WTC11 (cell line): ENCODE results near the gene PIK3R6. TPM values are rescaled to one million over a fixed set of nuclear protein-coding genes. Genes with fewer than 3 reads are reported as not detected.
"Not testable (repeated sequence)": the region's sequence is repeated elsewhere in the genome, so short reads cannot be mapped to it uniquely, and the experiment has no call there.

Experiments
- ATAC-seq: fragments of 200-7000 bp; cut with Tn5 transposase; 2 replicates; pipeline ENCODE4 v1.10.0; 2021; ENCODE audit warnings: mild to moderate bottlenecking, moderate library complexity
- CTCF ChIA-PET: fragments of 300-600 bp; sonication (Branson Sonifier 250); formaldehyde crosslinking; loops from one replicate; lab custom pipeline; 2021; ENCODE audit warnings: antibody characterized with exemption; lab: Charles Lee
- POLR2A ChIA-PET: fragments of 350-600 bp; sonication (Branson Sonifier 250); formaldehyde crosslinking; loops from one replicate; lab custom pipeline; 2021; ENCODE audit warnings: antibody characterized with exemption; lab: Charles Lee
- DNase-seq: peaks from one replicate; pipeline ENCODE4 v3.0.0; 2021; ENCODE audit warnings: low spot score
- H3K27ac Mint-ChIP-seq: 2 replicates; pipeline ENCODE4 v1.8.0; 2021; ENCODE audit warnings: mixed read lengths
- H3K27me3 Mint-ChIP-seq: 2 replicates; pipeline ENCODE4 v1.8.0; 2021; ENCODE audit warnings: low read depth, mild to moderate bottlenecking, moderate library complexity, mixed read lengths
- H3K36me3 Mint-ChIP-seq: 2 replicates; pipeline ENCODE4 v1.8.0; 2021; ENCODE audit warnings: mixed read lengths
- H3K4me1 Mint-ChIP-seq: 2 replicates; pipeline ENCODE4 v1.8.0; 2022; ENCODE audit warnings: mixed read lengths
- H3K4me3 Mint-ChIP-seq: 2 replicates; pipeline ENCODE4 v1.8.0; 2021; ENCODE audit warnings: mild to moderate bottlenecking, moderate library complexity, mixed read lengths
- H3K9me3 Mint-ChIP-seq: 2 replicates; pipeline ENCODE4 v1.8.0; 2021; ENCODE audit warnings: mixed read lengths
- CREB1 ChIP-seq: sonication (generic); formaldehyde crosslinking; IDR thresholded peaks from 2 replicates; pipeline ENCODE4 v1.8.0; 2023; ENCODE audit warnings: mild to moderate bottlenecking, missing genetic modification reagents
- GRHL2 ChIP-seq: fragments of 250-450 bp; sonication (Bioruptor Pico); IDR thresholded peaks from 2 replicates; pipeline ENCODE4 v1.8.0; 2022; ENCODE audit warnings: mild to moderate bottlenecking, moderate library complexity; ENCODE audit not compliant: insufficient replicate concordance, severe bottlenecking
- GTF2I ChIP-seq: fragments of 250-450 bp; sonication (Bioruptor Pico); conservative IDR thresholded peaks from 2 replicates; pipeline ENCODE4 v1.4.0; 2021; ENCODE audit warnings: mild to moderate bottlenecking
- HMGA2 ChIP-seq: fragments of 250-450 bp; sonication (Bioruptor Pico); IDR thresholded peaks from 2 replicates; pipeline ENCODE4 v1.4.0; 2021; ENCODE audit warnings: mild to moderate bottlenecking, moderate library complexity
- OVOL2 ChIP-seq: fragments of 250-450 bp; sonication (Bioruptor Pico); IDR thresholded peaks from 2 replicates; pipeline ENCODE4 v1.9.0; 2021; ENCODE audit warnings: mild to moderate bottlenecking, borderline replicate concordance
- PRRX2 ChIP-seq: fragments of 250-450 bp; sonication (Bioruptor Pico); IDR thresholded peaks from 2 replicates; pipeline ENCODE4 v1.8.0; 2021; ENCODE audit warnings: mild to moderate bottlenecking
- SP1 ChIP-seq: sonication (generic); formaldehyde crosslinking; conservative IDR thresholded peaks from 2 replicates; pipeline ENCODE4 v1.8.1; 2022; ENCODE audit warnings: missing genetic modification reagents
- TEAD4 ChIP-seq: sonication (generic); formaldehyde crosslinking; IDR thresholded peaks from 2 replicates; pipeline ENCODE4 v1.8.0; 2022; ENCODE audit warnings: mild to moderate bottlenecking, missing genetic modification reagents
- ZNF396 ChIP-seq: fragments of 250-450 bp; sonication (Bioruptor Pico); IDR thresholded peaks from 2 replicates; pipeline ENCODE4 v1.8.0; 2021; ENCODE audit warnings: mild to moderate bottlenecking, moderate library complexity, borderline replicate concordance
- ZNF423 ChIP-seq: fragments of 250-450 bp; sonication (Bioruptor Pico); IDR thresholded peaks from 2 replicates; pipeline ENCODE4 v2.1.2; 2022; ENCODE audit warnings: mild to moderate bottlenecking, moderate library complexity
- total RNA-seq: library from RNA; stranded (reverse); gene quantifications from 3 replicates; pipeline ENCODE4 v1.2.3, GENCODE V29; 2021
- TF ChIP-seq, protein P1 (sequence below): fragments of 250-450 bp; sonication (Bioruptor Pico); IDR thresholded peaks from 2 replicates; pipeline ENCODE4 v1.9.0; 2021; ENCODE audit warnings: mild to moderate bottlenecking, borderline replicate concordance
- TF ChIP-seq, protein P2 (sequence below): sonication (generic); formaldehyde crosslinking; IDR thresholded peaks from 2 replicates; pipeline ENCODE4 v1.8.1; 2022; ENCODE audit warnings: mild to moderate bottlenecking, missing genetic modification reagents, moderate library complexity, borderline replicate concordance
- TF ChIP-seq, protein P3 (sequence below): sonication (generic); formaldehyde crosslinking; conservative IDR thresholded peaks from 2 replicates; pipeline ENCODE4 v1.8.1; 2022; ENCODE audit warnings: mild to moderate bottlenecking, missing genetic modification reagents
- TF ChIP-seq, protein P4 (sequence below): fragments of 250-450 bp; sonication (Bioruptor Pico); IDR thresholded peaks from 2 replicates; pipeline ENCODE4 v1.8.0; 2021; ENCODE audit warnings: mild to moderate bottlenecking
- TF ChIP-seq, protein P5 (sequence below): sonication (generic); formaldehyde crosslinking; IDR thresholded peaks from 2 replicates; pipeline ENCODE4 v1.8.0; 2023; ENCODE audit warnings: missing genetic modification reagents, mild to moderate bottlenecking, borderline replicate concordance
- TF ChIP-seq, protein P6 (sequence below): sonication (generic); formaldehyde crosslinking; IDR thresholded peaks from 2 replicates; pipeline ENCODE4 v1.8.0; 2022; ENCODE audit warnings: mild to moderate bottlenecking, missing genetic modification reagents

The PIK3R6 gene
- total RNA-seq, 1 experiment from 2014 or later: 0.15 TPM

DNA sequence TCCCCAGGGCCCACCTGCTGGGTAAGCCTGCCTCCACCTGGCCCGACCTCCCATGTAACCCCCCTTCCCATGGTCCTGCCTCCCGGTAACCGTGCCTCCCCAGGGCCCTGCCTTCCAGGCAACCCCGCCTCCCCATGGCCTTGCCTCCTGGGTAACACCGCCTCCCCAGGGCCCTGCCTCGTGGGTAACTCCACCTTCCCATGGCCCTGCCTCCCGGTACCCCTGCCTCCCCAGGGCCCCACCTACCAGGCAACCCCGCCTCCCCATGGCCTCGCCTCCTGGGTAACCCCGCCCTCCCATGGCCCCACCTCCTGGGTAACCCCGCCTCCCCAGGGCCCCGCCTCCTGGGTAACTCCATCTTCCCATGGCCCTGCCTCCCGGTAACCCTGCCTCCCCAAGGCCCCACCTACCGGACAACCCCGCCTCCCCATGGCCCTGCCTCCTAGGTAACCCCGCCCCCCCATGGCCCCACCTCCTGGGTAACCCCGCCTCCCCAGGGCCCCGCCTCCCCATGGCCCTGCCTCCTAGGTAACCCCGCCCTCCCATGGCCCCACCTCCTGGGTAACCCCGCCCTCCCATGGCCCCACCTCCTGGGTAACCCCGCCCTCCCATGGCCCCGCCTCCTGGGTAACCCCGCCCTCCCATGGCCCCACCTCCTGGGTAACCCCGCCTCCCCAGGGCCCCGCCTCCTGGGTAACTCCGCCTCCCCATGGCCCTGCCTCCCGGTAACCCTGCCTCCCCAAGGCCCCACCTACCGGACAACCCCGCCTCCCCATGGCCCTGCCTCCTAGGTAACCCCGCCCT is 17.9 kb upstream of the PIK3R6 start:
- POLR2A ChIA-PET: not testable (repeated sequence)
- peak; percentile 72 for DNase-seq
- CTCF ChIA-PET: interaction anchor here (0.7 to 2.0 kb wide), 2 partner anchors 10 to 53 kb away, joined by 4 to 7 read pairs; no protein-coding TSS in a partner anchor

DNA sequence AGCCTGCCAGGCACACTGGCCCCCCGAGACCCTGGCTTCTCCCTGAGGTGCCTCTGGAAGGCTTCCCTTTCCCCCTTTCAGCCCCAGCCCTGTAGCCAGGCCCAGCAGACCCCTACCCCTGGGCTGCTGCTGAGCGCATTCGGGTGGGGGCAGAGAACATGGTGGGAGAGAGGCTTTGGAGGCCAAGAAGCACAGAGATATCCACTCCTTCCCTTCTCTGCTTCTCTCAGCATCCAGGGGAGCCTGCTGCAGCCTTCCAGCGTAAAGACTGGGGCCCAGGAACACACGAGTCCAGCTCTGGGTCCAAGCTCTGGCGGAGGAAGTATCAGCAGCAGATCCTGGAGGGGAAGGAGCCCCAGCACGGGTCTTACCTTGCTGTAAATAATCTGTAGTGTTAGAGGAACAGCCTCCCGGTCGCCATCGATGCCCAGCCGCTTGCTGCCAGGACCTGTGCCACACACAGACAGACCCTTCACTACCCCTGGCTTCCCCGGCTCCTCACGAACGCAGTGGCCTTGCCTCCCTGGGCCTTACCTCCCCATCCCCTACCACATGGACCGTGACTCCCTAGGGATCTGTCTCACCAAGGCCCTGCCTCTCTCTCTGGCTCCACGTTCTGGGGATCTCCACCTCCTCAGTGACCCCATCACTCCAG is 17.0 kb upstream of the PIK3R6 start:
- DNase-seq (no peak), ATAC-seq (no peak)
- Mint-ChIP-seq H3K9me3 (no peaks in the 10 kb centered on the region), H3K27ac (no peak overlapping the region), H3K4me3 (no peak overlapping the region), H3K36me3 (no peaks in the 10 kb centered on the region)
- TF ChIP-seq GTF2I (CRISPR knock-in tag): no peak
- TF ChIP-seq, protein P1, sequence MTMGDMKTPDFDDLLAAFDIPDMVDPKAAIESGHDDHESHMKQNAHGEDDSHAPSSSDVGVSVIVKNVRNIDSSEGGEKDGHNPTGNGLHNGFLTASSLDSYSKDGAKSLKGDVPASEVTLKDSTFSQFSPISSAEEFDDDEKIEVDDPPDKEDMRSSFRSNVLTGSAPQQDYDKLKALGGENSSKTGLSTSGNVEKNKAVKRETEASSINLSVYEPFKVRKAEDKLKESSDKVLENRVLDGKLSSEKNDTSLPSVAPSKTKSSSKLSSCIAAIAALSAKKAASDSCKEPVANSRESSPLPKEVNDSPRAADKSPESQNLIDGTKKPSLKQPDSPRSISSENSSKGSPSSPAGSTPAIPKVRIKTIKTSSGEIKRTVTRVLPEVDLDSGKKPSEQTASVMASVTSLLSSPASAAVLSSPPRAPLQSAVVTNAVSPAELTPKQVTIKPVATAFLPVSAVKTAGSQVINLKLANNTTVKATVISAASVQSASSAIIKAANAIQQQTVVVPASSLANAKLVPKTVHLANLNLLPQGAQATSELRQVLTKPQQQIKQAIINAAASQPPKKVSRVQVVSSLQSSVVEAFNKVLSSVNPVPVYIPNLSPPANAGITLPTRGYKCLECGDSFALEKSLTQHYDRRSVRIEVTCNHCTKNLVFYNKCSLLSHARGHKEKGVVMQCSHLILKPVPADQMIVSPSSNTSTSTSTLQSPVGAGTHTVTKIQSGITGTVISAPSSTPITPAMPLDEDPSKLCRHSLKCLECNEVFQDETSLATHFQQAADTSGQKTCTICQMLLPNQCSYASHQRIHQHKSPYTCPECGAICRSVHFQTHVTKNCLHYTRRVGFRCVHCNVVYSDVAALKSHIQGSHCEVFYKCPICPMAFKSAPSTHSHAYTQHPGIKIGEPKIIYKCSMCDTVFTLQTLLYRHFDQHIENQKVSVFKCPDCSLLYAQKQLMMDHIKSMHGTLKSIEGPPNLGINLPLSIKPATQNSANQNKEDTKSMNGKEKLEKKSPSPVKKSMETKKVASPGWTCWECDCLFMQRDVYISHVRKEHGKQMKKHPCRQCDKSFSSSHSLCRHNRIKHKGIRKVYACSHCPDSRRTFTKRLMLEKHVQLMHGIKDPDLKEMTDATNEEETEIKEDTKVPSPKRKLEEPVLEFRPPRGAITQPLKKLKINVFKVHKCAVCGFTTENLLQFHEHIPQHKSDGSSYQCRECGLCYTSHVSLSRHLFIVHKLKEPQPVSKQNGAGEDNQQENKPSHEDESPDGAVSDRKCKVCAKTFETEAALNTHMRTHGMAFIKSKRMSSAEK (CRISPR knock-in tag): no peak
- TF ChIP-seq, all 79 proteins: peak for 0
- ChIA-PET POLR2A (no interaction called here), CTCF (no interaction called here)
- H3K27me3 Mint-ChIP-seq: no peaks in the 10 kb centered on the region; the same call in 1 of the 2 replicates
- H3K4me1 Mint-ChIP-seq: no peaks in the 10 kb centered on the region; the same call in 1 of the 2 replicates

More for the DNA sequence above, 17.9 kb upstream of the PIK3R6 start:
- not testable (repeated sequence) for H3K27ac Mint-ChIP-seq, H3K4me1 Mint-ChIP-seq, H3K36me3 Mint-ChIP-seq, H3K4me3 Mint-ChIP-seq, H3K27me3 Mint-ChIP-seq, H3K9me3 Mint-ChIP-seq
- TF ChIP-seq SP1 (CRISPR knock-in tag): peak; percentile 53; the same call in 1 of the 2 replicates
- ATAC-seq: peak; percentile 34

DNA sequence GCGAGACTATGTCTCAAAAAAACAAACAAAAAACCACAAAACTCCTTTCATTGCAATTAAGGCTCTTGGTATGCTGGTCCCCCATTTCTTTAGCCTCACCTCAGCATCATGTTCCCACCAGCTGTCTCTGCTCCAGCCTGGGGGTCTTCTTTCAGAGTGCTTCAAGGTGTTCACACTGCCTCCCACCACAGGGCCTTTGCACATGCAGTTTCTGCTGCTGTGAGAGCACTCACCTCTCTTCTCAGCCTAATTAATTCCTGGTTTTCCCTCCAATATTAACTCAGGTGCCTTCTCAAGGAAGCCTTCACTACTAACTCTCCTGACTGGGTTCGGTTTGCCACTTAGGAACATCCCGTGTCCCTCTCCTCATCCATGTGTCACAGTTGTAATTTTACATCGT is 15.9 kb upstream of the PIK3R6 start:
- H3K4me1 Mint-ChIP-seq: no peaks in the 10 kb centered on the region
- H3K36me3 Mint-ChIP-seq: no peaks in the 10 kb centered on the region
- ATAC-seq: no peak
- POLR2A ChIA-PET: no interaction called here
- no peaks in the 10 kb centered on the region; the same call in 1 of the 2 replicates for H3K27me3 Mint-ChIP-seq
- no peak for DNase-seq
- no peaks in the 10 kb centered on the region for H3K9me3 Mint-ChIP-seq
- no peak overlapping the region for H3K4me3 Mint-ChIP-seq
- CTCF ChIA-PET: no interaction called here
- TF ChIP-seq HMGA2 (no peak), ZNF423 (CRISPR knock-in tag) (no peak), PRRX2 (CRISPR knock-in tag) (no peak), TEAD4 (CRISPR knock-in tag) (no peak)
- TF ChIP-seq, protein P2, sequence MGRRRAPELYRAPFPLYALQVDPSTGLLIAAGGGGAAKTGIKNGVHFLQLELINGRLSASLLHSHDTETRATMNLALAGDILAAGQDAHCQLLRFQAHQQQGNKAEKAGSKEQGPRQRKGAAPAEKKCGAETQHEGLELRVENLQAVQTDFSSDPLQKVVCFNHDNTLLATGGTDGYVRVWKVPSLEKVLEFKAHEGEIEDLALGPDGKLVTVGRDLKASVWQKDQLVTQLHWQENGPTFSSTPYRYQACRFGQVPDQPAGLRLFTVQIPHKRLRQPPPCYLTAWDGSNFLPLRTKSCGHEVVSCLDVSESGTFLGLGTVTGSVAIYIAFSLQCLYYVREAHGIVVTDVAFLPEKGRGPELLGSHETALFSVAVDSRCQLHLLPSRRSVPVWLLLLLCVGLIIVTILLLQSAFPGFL: no peak
- TF ChIP-seq, protein P3, sequence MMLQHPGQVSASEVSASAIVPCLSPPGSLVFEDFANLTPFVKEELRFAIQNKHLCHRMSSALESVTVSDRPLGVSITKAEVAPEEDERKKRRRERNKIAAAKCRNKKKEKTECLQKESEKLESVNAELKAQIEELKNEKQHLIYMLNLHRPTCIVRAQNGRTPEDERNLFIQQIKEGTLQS: no peak
- H3K27ac Mint-ChIP-seq: no peak overlapping the region

DNA sequence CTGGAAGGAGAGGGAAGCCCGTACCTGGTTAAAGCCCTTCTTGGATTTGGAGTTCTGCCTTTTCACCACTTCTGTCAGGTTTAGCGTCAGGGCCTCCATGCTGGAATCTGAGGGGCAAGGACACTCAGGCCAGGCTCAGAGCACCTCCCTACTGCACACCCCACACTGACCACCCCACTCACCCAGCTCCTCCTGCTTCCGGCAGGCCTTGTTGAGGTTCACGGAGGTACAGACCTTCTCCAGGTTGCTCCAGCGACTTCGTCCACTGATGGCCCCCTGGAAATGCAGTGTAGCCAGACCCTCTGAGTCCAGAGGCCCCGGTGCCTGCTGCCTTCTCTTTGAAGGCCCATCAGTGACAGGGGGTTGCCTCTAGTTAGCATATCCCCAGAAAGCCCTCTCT is 14.1 kb upstream of the PIK3R6 start:
- no peaks in the 10 kb centered on the region for H3K4me1 Mint-ChIP-seq
- no peak overlapping the region for H3K4me3 Mint-ChIP-seq
- no peak overlapping the region for H3K27ac Mint-ChIP-seq
- no peaks in the 10 kb centered on the region for H3K36me3 Mint-ChIP-seq
- POLR2A ChIA-PET: no interaction called here
- ATAC-seq (no peak), DNase-seq (no peak)
- H3K9me3 Mint-ChIP-seq: no peaks in the 10 kb centered on the region
- no peaks in the 10 kb centered on the region; the same call in 1 of the 2 replicates for H3K27me3 Mint-ChIP-seq
- CTCF ChIA-PET: no interaction called here
- TF ChIP-seq OVOL2: no peak
- no peak for TF ChIP-seq CREB1 (CRISPR knock-in tag)
- TF ChIP-seq ZNF396 (CRISPR knock-in tag): no peak
- TF ChIP-seq, protein P4, sequence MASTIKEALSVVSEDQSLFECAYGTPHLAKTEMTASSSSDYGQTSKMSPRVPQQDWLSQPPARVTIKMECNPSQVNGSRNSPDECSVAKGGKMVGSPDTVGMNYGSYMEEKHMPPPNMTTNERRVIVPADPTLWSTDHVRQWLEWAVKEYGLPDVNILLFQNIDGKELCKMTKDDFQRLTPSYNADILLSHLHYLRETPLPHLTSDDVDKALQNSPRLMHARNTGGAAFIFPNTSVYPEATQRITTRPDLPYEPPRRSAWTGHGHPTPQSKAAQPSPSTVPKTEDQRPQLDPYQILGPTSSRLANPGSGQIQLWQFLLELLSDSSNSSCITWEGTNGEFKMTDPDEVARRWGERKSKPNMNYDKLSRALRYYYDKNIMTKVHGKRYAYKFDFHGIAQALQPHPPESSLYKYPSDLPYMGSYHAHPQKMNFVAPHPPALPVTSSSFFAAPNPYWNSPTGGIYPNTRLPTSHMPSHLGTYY (CRISPR knock-in tag): no peak
- no peak for TF ChIP-seq GRHL2 (CRISPR knock-in tag)
- TF ChIP-seq, protein P5, sequence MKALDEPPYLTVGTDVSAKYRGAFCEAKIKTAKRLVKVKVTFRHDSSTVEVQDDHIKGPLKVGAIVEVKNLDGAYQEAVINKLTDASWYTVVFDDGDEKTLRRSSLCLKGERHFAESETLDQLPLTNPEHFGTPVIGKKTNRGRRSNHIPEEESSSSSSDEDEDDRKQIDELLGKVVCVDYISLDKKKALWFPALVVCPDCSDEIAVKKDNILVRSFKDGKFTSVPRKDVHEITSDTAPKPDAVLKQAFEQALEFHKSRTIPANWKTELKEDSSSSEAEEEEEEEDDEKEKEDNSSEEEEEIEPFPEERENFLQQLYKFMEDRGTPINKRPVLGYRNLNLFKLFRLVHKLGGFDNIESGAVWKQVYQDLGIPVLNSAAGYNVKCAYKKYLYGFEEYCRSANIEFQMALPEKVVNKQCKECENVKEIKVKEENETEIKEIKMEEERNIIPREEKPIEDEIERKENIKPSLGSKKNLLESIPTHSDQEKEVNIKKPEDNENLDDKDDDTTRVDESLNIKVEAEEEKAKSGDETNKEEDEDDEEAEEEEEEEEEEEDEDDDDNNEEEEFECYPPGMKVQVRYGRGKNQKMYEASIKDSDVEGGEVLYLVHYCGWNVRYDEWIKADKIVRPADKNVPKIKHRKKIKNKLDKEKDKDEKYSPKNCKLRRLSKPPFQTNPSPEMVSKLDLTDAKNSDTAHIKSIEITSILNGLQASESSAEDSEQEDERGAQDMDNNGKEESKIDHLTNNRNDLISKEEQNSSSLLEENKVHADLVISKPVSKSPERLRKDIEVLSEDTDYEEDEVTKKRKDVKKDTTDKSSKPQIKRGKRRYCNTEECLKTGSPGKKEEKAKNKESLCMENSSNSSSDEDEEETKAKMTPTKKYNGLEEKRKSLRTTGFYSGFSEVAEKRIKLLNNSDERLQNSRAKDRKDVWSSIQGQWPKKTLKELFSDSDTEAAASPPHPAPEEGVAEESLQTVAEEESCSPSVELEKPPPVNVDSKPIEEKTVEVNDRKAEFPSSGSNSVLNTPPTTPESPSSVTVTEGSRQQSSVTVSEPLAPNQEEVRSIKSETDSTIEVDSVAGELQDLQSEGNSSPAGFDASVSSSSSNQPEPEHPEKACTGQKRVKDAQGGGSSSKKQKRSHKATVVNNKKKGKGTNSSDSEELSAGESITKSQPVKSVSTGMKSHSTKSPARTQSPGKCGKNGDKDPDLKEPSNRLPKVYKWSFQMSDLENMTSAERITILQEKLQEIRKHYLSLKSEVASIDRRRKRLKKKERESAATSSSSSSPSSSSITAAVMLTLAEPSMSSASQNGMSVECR (CRISPR knock-in tag): no peak
- TF ChIP-seq, protein P6, sequence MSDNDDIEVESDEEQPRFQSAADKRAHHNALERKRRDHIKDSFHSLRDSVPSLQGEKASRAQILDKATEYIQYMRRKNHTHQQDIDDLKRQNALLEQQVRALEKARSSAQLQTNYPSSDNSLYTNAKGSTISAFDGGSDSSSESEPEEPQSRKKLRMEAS: no peak
